GM18499 (cell line): ENCODE results near the gene RCC2.

ENCODE experiments used
- ATAC-seq: cut with Tn5 transposase; IDR thresholded peaks from one replicate; pipeline ENCODE4 v1.9.1; 2021; ENCODE audit warnings: moderate number of reproducible peaks; ENCODE audit not compliant: insufficient read depth, unreplicated experiment

Gene RCC2

DNA sequence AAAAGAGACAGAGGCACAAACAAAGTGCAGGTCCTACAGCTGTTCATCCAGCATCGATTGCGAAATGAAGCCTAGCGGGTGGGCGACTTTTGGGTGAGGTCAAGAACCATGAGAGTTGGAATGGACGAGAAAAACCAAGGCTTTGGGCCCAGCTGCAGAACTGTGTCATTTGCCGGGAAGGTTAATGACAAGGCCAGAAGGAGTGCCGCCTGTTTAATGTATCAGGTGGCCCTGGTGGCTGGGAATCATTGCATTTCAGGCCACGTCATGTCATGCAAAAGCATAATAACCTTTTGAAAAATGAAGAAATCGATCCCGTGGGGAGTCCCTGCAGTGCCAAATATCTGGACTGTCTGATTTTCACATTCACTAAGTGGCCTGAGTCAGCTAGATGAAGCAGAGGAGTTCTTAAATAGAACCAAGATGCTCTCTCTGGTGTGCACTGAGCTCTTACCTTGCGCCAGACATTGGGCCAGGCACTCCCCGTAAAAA, 8.1 kb upstream of the RCC2 start:
- no peak for ATAC-seq

- no peak for ATAC-seq
These were observed 3.4 kb upstream of the RCC2 start for GRCh38 chr1:17442841-17443240.

GRCh38 chr1:17441993-17442357, 2.5 kb upstream of the RCC2 start:
- no peak for ATAC-seq

GRCh38 chr1:17441265-17441992, 2.0 kb upstream of the RCC2 start:
- ATAC-seq: no peak

- ATAC-seq: no peak
These were observed 1.3 kb upstream of the RCC2 start for GRCh38 chr1:17440827-17441168.

- ATAC-seq: no peak
These were observed 773 bp upstream of the RCC2 start for GRCh38 chr1:17440074-17440826.

- no peak for ATAC-seq
These were observed 893 bp downstream of the RCC2 start for GRCh38 chr1:17438318-17439249.

DNA sequence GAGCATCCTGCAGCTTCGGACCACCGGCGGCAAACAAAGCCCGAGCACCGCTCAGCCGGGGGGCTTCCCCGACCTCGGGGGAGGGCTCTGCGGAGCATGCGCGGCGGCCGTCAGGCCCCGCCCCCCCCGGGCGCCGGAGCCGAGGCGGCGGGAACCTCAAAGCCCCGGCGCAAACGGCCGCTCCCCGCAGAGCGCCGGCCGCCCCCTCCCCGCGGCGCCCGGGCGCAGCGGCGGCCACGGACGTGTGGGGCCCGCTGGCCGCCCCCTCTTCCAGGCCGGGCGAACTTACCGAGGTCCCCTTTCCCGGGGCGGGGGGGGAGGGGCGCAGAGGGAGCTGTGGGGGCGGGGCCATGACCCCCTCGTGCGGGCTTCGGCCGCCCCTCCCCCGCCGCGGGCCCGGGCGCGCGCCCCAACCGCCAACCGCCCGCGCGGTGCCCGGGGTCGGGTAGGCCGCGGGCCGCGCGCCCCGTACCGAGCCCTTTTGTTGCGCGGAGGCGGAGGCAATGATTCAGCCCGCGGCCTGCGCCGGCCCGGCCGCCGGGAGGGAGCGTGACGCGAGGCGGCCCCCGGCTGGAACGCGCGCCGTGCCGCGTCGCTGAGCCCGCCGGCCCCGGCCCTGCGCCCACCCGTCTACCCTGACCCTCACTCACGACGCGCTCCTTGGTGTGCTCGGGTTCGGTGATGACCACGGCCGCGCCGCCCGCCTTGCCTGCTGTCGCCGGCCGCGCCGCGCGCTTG, 1.7 kb downstream of the RCC2 start:
- ATAC-seq: no peak

- no peak for ATAC-seq
These were observed 2.3 kb downstream of the RCC2 start for GRCh38 chr1:17437260-17437579.

- ATAC-seq: no peak
These were observed 2.9 kb downstream of the RCC2 start for GRCh38 chr1:17436380-17437174.

- no peak for ATAC-seq
These were observed 4.9 kb downstream of the RCC2 start for GRCh38 chr1:17434601-17435000.

GRCh38 chr1:17434016-17434415, 5.5 kb downstream of the RCC2 start:
- no peak for ATAC-seq

GRCh38 chr1:17433261-17433660, 6.2 kb downstream of the RCC2 start:
- no peak for ATAC-seq

- no peak for ATAC-seq
These were observed 7.1 kb downstream of the RCC2 start for GRCh38 chr1:17432412-17432811.

DNA sequence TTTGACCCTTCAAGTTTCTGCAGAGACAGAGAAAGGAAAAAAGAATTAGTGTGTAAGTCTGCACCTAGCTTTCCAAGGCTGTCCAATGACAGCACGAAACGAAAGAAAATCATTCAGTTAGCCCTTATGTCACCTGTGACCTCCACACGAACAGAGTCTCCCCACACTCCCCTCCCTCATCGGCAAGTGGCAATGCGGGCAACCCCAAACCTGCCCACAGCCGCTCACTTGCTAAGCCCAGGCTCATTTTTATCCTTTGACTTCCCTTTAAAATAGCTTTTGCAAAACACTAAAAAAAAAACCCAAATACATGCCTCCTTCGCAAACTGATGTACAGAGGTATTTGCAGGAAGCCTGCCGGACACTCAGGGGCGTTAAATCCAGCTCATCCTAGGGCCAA, 10.3 kb downstream of the RCC2 start:
- ATAC-seq: no peak

DNA sequence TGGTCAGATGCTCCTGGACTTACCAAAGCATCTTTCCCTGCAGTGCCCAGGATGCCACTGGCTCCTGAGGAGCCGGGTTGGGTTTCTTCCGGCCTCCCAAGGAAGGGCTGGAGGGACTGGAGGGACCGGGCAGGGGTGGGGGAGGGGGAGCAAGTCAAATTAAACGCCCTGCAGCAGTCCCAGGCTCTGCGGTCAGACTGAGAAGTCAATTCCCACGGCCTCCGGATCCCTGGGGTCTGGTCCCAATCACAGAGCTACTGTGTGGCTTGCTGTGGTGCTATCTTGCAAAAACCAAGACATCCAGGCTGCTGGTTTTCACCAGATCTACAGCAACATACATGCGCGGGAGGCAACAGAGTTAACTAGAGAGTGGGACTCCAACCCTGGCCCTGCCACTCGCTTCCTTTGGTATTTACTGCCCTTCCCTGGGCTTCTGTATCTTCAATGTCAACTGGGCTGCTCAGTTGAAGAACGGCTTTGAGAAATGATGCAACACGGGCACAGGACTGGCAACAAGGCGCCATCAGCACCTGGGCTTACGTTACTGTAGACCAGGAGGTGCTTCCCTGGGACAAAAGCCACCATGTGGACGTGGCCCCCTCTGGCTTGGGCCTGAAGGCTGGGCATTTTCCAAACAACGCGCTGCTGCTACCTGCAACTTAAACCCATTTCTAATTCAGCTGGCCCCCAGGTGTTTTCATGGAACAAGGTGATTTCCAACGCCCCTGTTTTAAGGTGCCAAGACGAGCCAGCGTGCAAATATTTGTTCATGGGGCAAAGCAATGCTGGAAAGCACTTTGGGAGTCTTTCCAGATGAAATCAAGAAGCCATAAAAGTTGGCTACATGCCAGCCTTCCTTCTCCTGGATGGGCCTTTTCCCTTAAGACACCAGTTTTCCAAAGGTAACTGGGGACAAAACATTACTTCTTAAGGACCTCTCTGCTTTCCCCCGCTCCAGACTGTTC, 11.5 kb downstream of the RCC2 start:
- ATAC-seq: no peak

DNA sequence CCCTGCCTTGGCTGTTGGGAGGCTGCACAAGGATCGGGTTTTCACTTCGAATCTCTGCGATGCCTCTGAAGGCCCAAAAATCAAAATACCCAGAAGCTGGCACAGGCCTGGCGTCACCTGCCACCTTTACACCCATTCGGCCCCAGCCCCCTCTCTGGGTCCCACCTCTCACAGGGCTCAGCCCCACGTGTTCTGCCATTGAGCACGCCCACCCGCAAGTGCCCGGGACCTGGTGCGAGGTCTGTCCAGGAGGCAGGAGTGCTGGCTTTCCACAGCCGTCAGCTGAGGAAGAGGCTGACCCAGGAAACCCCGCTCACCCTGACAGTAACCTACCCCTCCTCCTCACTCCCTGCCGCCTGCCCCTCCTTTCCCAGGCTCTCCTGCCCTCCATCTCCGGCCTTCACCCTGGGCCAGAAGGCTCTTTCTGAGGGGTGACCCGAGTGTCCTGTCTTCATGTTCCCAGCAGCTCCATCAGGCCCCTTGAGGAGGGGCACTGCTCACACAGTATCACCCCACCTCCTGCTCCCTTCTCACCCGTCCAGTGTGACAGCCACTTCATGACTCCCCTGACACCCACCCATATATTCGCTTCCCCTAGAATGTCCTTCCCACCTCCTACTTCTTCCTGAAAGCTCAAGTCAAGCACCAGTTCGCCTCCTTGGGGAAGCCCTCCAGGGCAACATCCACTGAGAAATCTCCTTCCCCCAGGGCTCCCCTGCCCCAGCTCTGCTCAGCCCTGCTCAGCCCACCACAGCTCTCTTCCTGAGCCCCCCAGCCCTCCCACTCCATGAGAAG, 13.5 kb downstream of the RCC2 start:
- no peak for ATAC-seq

- no peak for ATAC-seq
These were observed 15.7 kb downstream of the RCC2 start for GRCh38 chr1:17423781-17424245.
